Measurements from ENCODE around the gene DELE1.
A peak's percentile ranks its signal among the peaks of the same experiment; 100 is the strongest.
"Not testable (repeated sequence)": the region's sequence is repeated elsewhere in the genome, so short reads cannot be mapped to it uniquely, and the experiment has no call there.

DELE1 gene

GRCh38 chr5:141889282-141889871 is 34.3 kb upstream of the DELE1 start:
- DNase-seq (ENCODE audit: low spot score) = no peak

GRCh38 chr5:141890429-141890828 is 33.2 kb upstream of the DELE1 start:
- not testable (repeated sequence) for DNase-seq (ENCODE audit: low spot score)

DNA sequence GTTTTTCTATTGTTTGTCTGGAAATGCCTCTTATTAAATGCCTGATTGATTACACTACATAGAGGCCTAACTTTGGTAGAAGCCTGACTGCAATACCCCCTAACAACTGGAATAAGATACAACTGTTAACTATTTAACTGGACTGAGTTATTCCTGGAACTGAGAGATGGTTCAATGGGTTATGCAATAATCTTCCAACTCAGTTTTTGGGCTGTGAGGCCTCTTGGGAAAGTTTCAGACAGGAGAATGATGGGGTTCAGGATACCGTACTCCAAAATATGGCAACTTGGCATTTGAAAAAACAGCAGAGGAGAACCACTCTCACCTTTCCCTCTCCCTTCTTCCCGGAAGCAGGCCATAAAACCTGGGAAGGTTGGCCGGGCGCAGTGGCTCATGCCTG is 26.2 kb upstream of the DELE1 start:
- no peak for DNase-seq (ENCODE audit: low spot score)

DNA sequence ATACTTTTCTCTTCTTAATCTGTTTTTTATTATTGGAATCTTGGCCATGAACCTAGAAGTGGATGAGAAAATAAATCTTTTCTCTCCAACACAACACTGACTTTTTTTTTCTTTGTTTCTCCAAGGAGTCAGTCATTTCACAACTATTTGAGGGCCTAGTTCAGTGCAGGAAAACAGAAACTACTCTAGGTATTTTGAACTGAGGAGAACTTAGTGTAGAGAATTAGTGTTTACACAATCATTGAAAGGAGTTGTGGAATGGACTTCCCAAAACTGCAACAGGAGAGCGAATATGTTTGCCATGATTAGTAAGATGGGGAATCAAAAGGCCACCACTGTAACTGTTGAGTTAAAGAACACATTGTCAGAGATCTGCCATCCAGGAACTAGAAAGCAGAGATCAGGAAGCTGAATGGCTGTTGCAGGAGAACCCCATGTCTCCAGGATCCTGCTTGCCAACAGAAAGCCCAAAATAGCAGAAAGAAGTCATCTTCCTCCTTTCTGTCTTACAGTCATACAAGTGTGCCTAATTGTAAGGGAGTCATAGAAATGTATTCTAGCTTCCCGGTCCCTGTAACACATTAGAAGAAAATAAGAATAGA is 25.1 kb upstream of the DELE1 start:
- no peak for DNase-seq (ENCODE audit: low spot score)

DNA sequence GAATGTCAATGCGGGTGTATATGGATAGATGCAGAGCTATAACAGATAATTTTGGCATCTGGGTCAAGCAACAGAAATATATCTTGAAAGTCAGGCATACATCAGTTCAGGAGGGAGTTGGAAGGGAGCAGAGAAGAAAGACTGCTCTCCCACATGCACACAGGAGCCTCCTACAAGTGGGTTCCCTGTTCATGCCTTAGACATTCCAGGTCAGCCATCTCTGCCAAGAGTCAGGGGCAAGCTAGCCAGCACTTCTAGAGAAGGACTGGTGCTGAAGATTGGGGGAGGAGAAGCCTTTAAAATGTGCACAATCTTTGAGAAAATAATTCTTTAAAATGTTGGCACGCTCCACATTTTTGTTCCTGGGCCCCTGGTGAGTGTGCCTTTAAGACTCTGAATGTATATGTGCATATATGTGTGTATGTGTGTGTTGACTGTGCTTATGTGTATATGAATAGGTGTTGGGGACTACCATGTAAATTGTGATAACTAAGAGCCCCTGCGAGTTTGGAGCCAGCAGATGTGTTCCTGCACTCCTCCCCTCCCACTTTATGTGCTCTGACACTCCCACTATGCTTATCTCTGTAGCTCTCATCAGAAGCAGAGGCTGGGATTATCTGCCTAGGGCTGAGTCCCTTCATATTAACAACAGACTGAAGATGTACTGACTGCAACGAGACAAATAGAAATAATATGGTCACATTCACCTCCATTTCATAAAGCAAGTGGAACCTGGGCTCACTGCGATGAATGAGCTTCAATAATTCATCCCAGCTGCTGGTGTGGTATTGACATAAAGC is 21.5 kb upstream of the DELE1 start:
- DNase-seq (ENCODE audit: low spot score) = no peak

DNA sequence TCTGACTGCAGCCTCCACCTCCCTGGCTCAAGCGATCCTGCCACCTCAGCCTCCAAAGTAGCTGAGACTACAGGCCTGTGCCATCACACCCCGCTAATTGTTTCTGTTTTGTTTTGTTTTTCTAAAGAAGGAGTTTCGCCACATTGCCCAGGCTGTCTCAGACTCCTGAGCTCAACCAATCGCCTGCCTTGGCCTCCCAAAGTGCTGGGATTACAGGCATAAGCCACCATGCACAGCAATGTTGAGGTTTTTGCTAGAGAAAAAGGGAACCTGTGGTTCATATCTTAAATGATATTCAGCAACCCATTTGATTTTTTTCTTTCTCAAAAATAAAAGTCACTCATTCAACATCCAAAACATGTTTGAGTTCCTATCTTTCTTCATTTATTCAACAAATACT is 20.4 kb upstream of the DELE1 start:
- no peak for DNase-seq (ENCODE audit: low spot score)

DNA sequence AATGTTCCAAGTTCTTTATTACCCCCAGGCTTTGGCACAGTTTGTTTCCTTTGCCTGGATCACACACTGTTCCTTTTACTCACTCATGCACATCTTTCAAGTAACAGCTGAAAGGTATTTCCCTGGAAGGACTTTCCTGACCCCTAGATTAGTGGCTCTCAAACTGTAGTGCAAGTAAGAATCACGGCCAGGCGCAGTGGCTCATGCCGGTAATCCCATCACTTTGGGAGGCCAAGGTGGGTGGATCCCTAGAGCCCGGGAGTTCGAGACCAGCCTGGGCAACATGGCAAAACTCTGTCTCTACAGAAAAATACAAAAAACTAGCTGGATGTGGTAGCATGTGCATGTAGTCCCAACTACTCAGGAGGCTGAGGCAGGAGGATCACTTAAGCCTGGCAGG is 19.1 kb upstream of the DELE1 start:
- DNase-seq (ENCODE audit: low spot score) = no peak

GRCh38 chr5:141906517-141906916 is 17.2 kb upstream of the DELE1 start:
- no peak for DNase-seq (ENCODE audit: low spot score)

GRCh38 chr5:141906972-141907371 is 16.7 kb upstream of the DELE1 start:
- DNase-seq (ENCODE audit: low spot score) = no peak

DNA sequence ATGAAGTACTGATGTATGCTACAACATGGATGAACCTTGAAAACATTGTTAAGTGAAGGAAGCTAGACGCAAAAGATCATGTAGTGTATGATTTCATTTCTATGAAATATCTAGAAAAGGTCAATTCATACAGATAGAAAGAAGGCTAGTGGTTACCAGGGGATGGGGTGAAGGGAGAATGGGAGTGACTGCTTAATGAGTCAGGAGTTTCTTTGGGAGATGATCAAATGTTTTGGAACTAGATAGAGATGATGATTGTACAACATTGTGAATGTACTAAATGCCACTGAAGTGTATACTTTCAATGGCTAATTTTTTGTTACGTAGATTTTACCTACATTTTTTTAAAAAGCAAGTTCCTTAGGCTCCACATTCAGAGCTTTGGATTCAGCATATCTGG is 14.9 kb upstream of the DELE1 start:
- peak; percentile 6 for DNase-seq (ENCODE audit: low spot score)

DNA sequence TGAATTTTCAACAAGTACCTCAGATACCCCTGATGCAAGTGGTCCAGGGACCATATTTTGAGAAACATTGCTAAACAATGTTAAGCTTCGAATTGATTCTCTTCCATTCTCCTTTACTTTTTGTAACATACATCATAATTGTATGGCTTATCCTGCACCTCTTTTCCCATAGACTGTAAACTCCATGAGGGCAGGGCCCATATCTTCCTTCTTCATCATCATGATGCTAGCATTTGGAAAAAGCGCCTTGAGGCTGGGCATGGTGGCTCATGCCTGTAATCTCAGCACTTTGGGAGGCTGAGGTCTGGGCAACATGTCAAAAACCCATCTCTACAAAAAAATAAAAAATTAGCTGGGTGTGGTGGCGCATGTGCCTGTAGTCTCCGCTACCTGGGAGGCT is 14.5 kb upstream of the DELE1 start:
- DNase-seq (ENCODE audit: low spot score) = no peak

DNA sequence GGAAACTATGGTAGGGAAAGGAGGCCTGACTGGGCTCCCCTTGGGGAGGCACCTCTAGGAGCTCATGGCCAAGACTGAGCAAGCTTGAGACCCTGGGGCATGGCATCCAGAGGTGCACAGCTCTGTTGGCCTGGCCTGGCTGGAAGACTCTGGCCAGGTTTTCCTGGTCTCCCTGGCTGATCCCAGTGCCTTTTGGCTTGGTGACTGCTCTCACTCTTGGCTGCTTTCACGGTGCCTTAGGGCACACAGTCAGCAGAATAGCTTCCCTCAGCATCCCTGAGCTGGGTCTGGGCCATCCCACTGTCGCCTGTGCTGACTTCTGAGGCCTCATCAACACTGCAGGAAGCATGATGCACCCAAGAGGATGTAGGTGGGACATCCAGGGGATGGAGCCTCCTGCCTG is 13.4 kb upstream of the DELE1 start:
- DNase-seq (ENCODE audit: low spot score) = peak; percentile 9

GRCh38 chr5:141913560-141914198 is 10.0 kb upstream of the DELE1 start:
- no peak for DNase-seq (ENCODE audit: low spot score)

GRCh38 chr5:141914199-141914743 is 9.4 kb upstream of the DELE1 start:
- no peak for DNase-seq (ENCODE audit: low spot score)

- DNase-seq (ENCODE audit: low spot score) = no peak
Measured at GRCh38 chr5:141914797-141915196, 8.9 kb upstream of the DELE1 start.

DNA sequence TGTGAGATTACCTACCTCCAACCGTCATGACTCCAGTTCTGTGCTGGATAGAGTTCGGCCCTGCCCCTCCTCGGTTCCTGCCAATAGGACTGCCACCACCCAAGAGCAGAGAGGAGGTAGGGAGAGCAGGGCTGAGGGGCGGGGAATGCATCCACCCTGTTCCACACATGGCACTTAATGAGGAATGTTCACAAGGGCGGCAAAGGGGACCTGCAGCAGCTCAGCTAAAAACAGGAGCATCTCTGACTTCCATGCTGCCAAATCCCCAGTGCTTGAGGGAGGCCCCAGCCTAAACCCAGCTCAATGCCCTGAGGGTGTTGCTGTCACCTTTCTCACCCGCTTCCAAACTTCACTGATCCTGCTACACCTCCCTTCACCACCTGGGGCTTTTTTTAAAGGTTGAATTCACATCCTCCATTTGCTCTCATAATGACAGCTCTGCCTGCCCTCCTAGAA is 7.8 kb upstream of the DELE1 start:
- no peak for DNase-seq (ENCODE audit: low spot score)

- no peak for DNase-seq (ENCODE audit: low spot score)
Measured at GRCh38 chr5:141916522-141916921, 7.1 kb upstream of the DELE1 start.

GRCh38 chr5:141917760-141918159 is 5.9 kb upstream of the DELE1 start:
- no peak for DNase-seq (ENCODE audit: low spot score)

DNA sequence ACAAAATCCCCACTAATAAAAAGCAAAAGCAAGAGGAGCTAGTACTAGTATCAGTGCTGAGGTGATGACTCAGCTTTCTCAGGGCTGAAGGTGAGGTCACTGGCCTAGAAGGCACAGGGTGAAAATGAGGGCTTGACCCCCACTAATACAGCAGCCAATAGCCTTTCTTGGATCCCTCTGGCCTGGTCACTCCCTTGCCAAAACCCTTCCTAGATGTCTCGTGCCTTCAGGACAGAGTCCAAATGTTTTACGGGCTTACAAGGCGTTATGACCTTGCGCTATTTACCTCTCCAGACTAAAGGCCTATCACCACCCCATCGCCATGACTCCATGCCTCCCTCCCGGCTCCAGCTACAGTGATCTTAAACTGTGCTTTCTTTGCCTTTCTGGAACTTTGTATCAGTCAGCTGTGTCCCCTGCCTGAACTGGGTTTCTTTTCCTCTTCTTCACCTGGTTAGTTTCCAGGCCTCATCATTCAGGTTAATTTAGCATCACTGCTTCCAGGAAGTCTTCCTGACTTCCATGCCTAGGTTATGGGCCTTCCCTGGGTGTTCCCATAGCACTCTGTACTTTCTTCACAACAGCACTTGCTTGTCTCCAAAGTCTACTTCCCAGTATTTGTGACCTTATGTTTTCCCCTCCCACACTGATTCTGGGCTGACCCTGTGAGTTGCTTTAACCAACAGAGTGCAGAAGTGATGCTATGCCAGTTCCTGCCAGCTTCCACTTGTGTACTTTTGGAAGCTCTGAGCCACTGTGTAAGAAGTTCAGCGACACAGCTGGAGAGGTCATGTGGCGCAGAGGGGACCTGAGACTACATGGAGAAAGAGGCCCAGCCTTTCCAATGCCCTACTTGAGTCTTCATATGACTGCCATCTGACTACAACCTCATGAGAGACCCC is 4.2 kb upstream of the DELE1 start:
- DNase-seq (ENCODE audit: low spot score) = peak; percentile 12

DNA sequence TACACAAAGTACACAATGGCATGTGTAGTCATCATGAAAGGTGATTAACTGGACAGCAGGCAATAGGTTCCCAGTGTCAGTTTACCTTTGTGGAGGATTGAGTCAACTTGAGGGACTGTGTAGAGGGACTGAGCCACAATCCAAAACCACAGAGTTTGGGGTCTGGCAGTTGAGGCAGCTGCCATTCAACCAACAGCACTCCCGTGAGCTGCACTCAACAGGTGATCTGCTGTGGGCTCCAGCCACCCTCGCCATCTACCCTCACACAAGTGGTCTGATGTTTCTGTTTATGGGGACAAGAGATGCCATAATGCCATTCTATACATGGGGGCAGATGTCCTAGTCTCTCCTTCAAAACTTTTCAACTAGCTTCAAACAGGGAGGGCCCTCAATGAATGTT is 2.9 kb upstream of the DELE1 start:
- no peak for DNase-seq (ENCODE audit: low spot score)

DNA sequence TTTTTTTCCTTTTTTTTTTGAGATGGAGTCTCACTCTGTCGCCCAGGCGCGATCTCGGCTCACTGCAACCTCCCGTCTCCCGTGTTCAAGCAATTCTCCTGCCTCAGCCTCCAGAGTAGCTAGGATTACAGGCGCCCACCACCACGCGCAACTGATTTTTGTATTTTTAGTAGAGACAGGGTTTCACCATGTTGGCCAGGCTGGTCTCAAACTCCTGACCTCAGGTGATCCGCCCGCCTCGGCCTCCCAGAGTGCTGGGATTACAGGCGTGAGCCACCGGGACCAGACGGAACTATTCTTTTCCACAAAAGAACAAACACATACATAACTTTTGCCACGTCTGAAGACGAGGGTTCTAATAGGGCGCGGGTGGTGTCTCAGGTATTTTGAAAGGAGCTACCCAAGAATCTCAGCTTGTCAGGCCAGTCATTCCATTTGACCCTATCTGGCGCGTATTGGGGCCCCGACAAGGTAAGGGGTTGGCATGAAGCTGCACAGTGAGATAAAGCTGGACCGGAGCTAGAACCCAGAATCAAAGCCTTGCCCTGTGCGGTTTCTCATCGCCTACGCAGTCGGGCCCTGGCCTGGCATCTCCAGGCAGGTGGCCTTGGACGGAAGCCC is 734 bp upstream of the DELE1 start:
- not testable (repeated sequence) for DNase-seq (ENCODE audit: low spot score)
